Tibial nerve (tissue), 3 donors: Measurements from ENCODE around the gene UBASH3B.

Source experiments
- POLR2A ChIP-seq, 2 donors: fragments of 450-650 bp; IDR thresholded peaks; one replicate each; pipeline ENCODE4 v1.6.1; 2017; ENCODE audit warnings: antibody characterized with exemption in 2 of 2, mild to moderate bottlenecking in 2 of 2, moderate library complexity in 2 of 2
- TF ChIP-seq, protein P1 (sequence below), 5 experiments: fragments of 200-600 bp in 3 of 5; fragments of 450-650 bp in 2 of 5; sonication (generic) in 3 of 5; IDR thresholded peaks; one replicate each; pipeline ENCODE4 v1.5.1; 2016 to 2019; ENCODE audit warnings: antibody characterized with exemption in 5 of 5, mild to moderate bottlenecking in 3 of 5, moderate library complexity in 2 of 5

DNA sequence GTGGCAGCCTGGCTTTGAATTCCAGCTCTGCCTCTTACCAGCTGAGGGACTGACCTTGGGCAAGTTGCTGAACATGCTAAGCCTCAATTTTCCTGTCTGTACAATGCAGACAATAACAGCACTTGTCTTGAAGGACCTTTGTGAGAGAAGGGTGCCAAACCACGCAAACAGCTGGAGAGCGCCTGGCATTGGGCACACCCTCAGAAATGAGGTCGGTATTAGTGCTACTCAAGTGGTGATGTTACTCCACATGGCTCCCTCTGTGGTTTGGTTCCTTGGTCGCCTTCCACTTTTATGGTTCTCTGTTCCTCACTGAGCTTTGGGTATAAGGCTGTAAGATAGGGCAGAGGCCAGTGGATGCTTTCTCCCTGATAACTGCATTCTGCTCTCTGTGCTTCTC is 8.2 kb downstream of the UBASH3B start:
- TF ChIP-seq, protein P1, sequence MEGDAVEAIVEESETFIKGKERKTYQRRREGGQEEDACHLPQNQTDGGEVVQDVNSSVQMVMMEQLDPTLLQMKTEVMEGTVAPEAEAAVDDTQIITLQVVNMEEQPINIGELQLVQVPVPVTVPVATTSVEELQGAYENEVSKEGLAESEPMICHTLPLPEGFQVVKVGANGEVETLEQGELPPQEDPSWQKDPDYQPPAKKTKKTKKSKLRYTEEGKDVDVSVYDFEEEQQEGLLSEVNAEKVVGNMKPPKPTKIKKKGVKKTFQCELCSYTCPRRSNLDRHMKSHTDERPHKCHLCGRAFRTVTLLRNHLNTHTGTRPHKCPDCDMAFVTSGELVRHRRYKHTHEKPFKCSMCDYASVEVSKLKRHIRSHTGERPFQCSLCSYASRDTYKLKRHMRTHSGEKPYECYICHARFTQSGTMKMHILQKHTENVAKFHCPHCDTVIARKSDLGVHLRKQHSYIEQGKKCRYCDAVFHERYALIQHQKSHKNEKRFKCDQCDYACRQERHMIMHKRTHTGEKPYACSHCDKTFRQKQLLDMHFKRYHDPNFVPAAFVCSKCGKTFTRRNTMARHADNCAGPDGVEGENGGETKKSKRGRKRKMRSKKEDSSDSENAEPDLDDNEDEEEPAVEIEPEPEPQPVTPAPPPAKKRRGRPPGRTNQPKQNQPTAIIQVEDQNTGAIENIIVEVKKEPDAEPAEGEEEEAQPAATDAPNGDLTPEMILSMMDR (IDR thresholded peaks at IDR 0.05): no peak
- TF ChIP-seq POLR2A (IDR thresholded peaks at IDR 0.05): no peak
